ENCODE results near the gene FZD4.
A peak's percentile ranks its signal among the peaks of the same experiment; 100 is the strongest.
"Not testable (repeated sequence)": the region's sequence is repeated elsewhere in the genome, so short reads cannot be mapped to it uniquely, and the experiment has no call there.

Gene FZD4

GRCh38 chr11:86952221-86952875, 2.8 kb downstream of the FZD4 start:
- ATAC-seq (no peak), DNase-seq (no peak)
- H3K4me3 Mint-ChIP-seq, result no peak overlapping the region
- H3K9me3 Mint-ChIP-seq, result no peaks in the 10 kb centered on the region
- no peak overlapping the region for H3K27ac Mint-ChIP-seq
- H3K4me1 Mint-ChIP-seq, result peaks cover 8% of the 10 kb centered on the region
- peaks cover 55% of the 10 kb centered on the region for H3K27me3 Mint-ChIP-seq
- no peaks in the 10 kb centered on the region for H3K36me3 Mint-ChIP-seq (ENCODE audit: low read depth)

GRCh38 chr11:86951706-86952105, 3.5 kb downstream of the FZD4 start:
- Mint-ChIP-seq H3K4me1 (peaks cover 8% of the 10 kb centered on the region), H3K27ac (no peak overlapping the region), H3K4me3 (no peak overlapping the region), H3K9me3 (no peaks in the 10 kb centered on the region), H3K27me3 (peaks cover 49% of the 10 kb centered on the region), H3K36me3 (ENCODE audit: low read depth) (no peaks in the 10 kb centered on the region)
- ATAC-seq (no peak), DNase-seq (no peak)

GRCh38 chr11:86950661-86950995, 4.6 kb downstream of the FZD4 start:
- H3K9me3 Mint-ChIP-seq, result no peaks in the 10 kb centered on the region
- peaks cover 3% of the 10 kb centered on the region for H3K4me1 Mint-ChIP-seq
- H3K4me3 Mint-ChIP-seq, result no peak overlapping the region
- H3K36me3 Mint-ChIP-seq (ENCODE audit: low read depth), result no peaks in the 10 kb centered on the region
- peaks cover 39% of the 10 kb centered on the region for H3K27me3 Mint-ChIP-seq
- ATAC-seq (no peak), DNase-seq (no peak)
- H3K27ac Mint-ChIP-seq, result no peak overlapping the region

GRCh38 chr11:86949995-86950660, 5.1 kb downstream of the FZD4 start:
- H3K27me3 Mint-ChIP-seq, result peaks cover 37% of the 10 kb centered on the region
- peaks cover 3% of the 10 kb centered on the region for H3K4me1 Mint-ChIP-seq
- H3K4me3 Mint-ChIP-seq, result no peak overlapping the region
- H3K27ac Mint-ChIP-seq, result no peak overlapping the region
- DNase-seq (no peak), ATAC-seq (no peak)
- no peaks in the 10 kb centered on the region for H3K36me3 Mint-ChIP-seq (ENCODE audit: low read depth)
- H3K9me3 Mint-ChIP-seq, result no peaks in the 10 kb centered on the region

GRCh38 chr11:86948733-86949132, 6.5 kb downstream of the FZD4 start:
- no peak overlapping the region for H3K4me3 Mint-ChIP-seq
- no peak overlapping the region for H3K27ac Mint-ChIP-seq
- ATAC-seq (no peak), DNase-seq (no peak)
- no peaks in the 10 kb centered on the region for H3K36me3 Mint-ChIP-seq (ENCODE audit: low read depth)
- no peaks in the 10 kb centered on the region for H3K9me3 Mint-ChIP-seq
- H3K4me1 Mint-ChIP-seq, result no peaks in the 10 kb centered on the region
- peaks cover 26% of the 10 kb centered on the region for H3K27me3 Mint-ChIP-seq

GRCh38 chr11:86947541-86947940, 7.7 kb downstream of the FZD4 start:
- DNase-seq (no peak), ATAC-seq (no peak)
- Mint-ChIP-seq H3K4me3 (no peak overlapping the region), H3K27me3 (peaks cover 18% of the 10 kb centered on the region), H3K4me1 (no peaks in the 10 kb centered on the region), H3K36me3 (ENCODE audit: low read depth) (no peaks in the 10 kb centered on the region), H3K27ac (no peak overlapping the region), H3K9me3 (no peaks in the 10 kb centered on the region)

- H3K27ac Mint-ChIP-seq; H3K4me3 Mint-ChIP-seq; H3K9me3 Mint-ChIP-seq; H3K36me3 Mint-ChIP-seq (ENCODE audit: low read depth); ATAC-seq; H3K4me1 Mint-ChIP-seq; DNase-seq; H3K27me3 Mint-ChIP-seq: not testable (repeated sequence)
These were observed 11.7 kb downstream of the FZD4 start for GRCh38 chr11:86943505-86943904.

GRCh38 chr11:86941871-86942599, 13.2 kb downstream of the FZD4 start:
- H3K36me3 Mint-ChIP-seq (ENCODE audit: low read depth), result no peaks in the 10 kb centered on the region
- no peak for DNase-seq
- H3K27ac Mint-ChIP-seq, result no peak overlapping the region
- H3K27me3 Mint-ChIP-seq, result no peaks in the 10 kb centered on the region
- H3K4me1 Mint-ChIP-seq, result no peaks in the 10 kb centered on the region
- ATAC-seq, result no peak
- no peak overlapping the region for H3K4me3 Mint-ChIP-seq
- no peaks in the 10 kb centered on the region for H3K9me3 Mint-ChIP-seq

- Mint-ChIP-seq H3K4me3 (no peak overlapping the region), H3K36me3 (ENCODE audit: low read depth) (no peaks in the 10 kb centered on the region), H3K27ac (no peak overlapping the region), H3K27me3 (no peaks in the 10 kb centered on the region), H3K9me3 (no peaks in the 10 kb centered on the region), H3K4me1 (no peaks in the 10 kb centered on the region)
- ATAC-seq, result no peak
- DNase-seq, result no peak
These were observed 13.9 kb downstream of the FZD4 start for GRCh38 chr11:86941077-86941870.

- Mint-ChIP-seq H3K27ac (no peak overlapping the region), H3K4me1 (no peaks in the 10 kb centered on the region), H3K4me3 (no peak overlapping the region), H3K27me3 (no peaks in the 10 kb centered on the region), H3K9me3 (no peaks in the 10 kb centered on the region), H3K36me3 (ENCODE audit: low read depth) (no peaks in the 10 kb centered on the region)
- no peak for DNase-seq
- ATAC-seq, result no peak
These were observed 14.9 kb downstream of the FZD4 start for GRCh38 chr11:86940122-86940777.

- Mint-ChIP-seq H3K27ac (no peak overlapping the region), H3K4me3 (no peak overlapping the region), H3K27me3 (no peaks in the 10 kb centered on the region), H3K4me1 (no peaks in the 10 kb centered on the region), H3K9me3 (no peaks in the 10 kb centered on the region), H3K36me3 (ENCODE audit: low read depth) (no peaks in the 10 kb centered on the region)
- ATAC-seq, result peak; percentile 10
- DNase-seq, result no peak
These were observed 16.0 kb downstream of the FZD4 start for GRCh38 chr11:86938900-86939880.

GRCh38 chr11:86938203-86938899, 16.8 kb downstream of the FZD4 start:
- Mint-ChIP-seq H3K36me3 (ENCODE audit: low read depth) (no peaks in the 10 kb centered on the region), H3K4me3 (no peak overlapping the region), H3K9me3 (no peaks in the 10 kb centered on the region), H3K27me3 (no peaks in the 10 kb centered on the region), H3K4me1 (no peaks in the 10 kb centered on the region), H3K27ac (no peak overlapping the region)
- ATAC-seq (no peak), DNase-seq (no peak)

GRCh38 chr11:86937193-86937806, 17.9 kb downstream of the FZD4 start:
- not testable (repeated sequence) for H3K36me3 Mint-ChIP-seq (ENCODE audit: low read depth); H3K27me3 Mint-ChIP-seq; H3K4me3 Mint-ChIP-seq; ATAC-seq; H3K4me1 Mint-ChIP-seq; DNase-seq; H3K9me3 Mint-ChIP-seq; H3K27ac Mint-ChIP-seq

All from activated naive CD8-positive, alpha-beta T cell treated with anti-CD3 and anti-CD28 coated beads, Interleukin-2, amount 50 U/mL, for 24 hours (primary cell).